GM13976 (cell line): Measurements from ENCODE around the gene PANX1.

Experiments used
- DNase-seq: peaks from one replicate; pipeline ENCODE4 v3.0.0; 2012; ENCODE audit warnings: low spot score
- in situ Hi-C: fragments of 300-500 bp; cut with MboI; formaldehyde crosslinking; loops from one replicate; pipeline ENCODE4 v1.12.0; 2022; ENCODE audit warnings: low sequenced_read_pairs, mixed read lengths, inconsistent platforms; ENCODE audit not compliant: unreplicated experiment
- TF ChIP-seq, protein P1 (sequence below): IDR thresholded peaks from 2 replicates; pipeline ENCODE4 v1.5.1; 2012; ENCODE audit warnings: borderline replicate concordance, mild to moderate bottlenecking; ENCODE audit not compliant: insufficient read depth; ENCODE audit errors: extremely low read depth, missing control alignments, control extremely low read depth

Gene PANX1

DNA sequence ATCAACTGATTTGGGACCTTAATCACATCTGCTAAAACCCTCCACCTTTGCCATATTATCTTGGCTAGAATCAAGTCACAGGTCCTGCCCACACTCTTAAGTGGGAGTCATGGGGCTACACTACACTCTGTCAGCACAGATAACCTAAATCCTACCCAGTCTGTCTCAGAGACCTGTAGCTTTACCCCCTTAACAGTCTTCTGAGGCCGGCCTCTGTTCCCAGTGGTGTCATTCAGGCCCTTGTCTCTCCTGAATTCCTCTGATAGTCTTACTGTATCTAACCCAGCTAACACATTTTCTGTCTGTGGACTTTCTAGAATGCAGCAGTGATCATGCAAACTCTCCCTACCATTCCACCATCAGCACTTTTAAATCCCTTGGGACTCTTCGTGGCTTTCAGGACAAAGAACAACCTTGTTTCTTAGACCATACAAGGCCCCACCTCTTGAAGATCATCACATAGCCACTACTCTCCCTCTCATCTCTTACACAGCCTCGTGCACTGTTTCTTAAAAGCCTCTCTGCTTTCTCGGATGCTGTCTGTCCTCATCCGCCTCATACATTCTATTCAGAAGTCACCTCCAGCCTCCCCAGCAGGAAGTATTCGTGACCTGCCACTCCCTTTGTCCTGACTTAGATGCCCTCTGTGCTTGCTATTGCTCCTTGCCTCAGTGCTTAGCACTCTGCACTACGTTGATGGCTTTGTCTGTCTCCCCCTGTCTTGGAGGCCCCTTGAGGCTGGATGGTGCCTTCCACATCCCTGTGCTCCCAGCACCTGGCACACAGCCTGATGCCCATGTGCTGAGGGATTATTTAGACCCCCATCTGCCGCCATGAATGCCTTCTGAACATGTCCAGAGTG lies 57.9 kb downstream of the PANX1 start:
- TF ChIP-seq, protein P1, sequence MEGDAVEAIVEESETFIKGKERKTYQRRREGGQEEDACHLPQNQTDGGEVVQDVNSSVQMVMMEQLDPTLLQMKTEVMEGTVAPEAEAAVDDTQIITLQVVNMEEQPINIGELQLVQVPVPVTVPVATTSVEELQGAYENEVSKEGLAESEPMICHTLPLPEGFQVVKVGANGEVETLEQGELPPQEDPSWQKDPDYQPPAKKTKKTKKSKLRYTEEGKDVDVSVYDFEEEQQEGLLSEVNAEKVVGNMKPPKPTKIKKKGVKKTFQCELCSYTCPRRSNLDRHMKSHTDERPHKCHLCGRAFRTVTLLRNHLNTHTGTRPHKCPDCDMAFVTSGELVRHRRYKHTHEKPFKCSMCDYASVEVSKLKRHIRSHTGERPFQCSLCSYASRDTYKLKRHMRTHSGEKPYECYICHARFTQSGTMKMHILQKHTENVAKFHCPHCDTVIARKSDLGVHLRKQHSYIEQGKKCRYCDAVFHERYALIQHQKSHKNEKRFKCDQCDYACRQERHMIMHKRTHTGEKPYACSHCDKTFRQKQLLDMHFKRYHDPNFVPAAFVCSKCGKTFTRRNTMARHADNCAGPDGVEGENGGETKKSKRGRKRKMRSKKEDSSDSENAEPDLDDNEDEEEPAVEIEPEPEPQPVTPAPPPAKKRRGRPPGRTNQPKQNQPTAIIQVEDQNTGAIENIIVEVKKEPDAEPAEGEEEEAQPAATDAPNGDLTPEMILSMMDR: no peak
- no peak for DNase-seq
- in situ Hi-C loops: no loop called here

GRCh38 chr11:94193288-94193687 lies 64.6 kb downstream of the PANX1 start:
- no peak for DNase-seq
- in situ Hi-C loops: no loop called here
- TF ChIP-seq, protein P1: no peak

- DNase-seq: no peak
- in situ Hi-C loops: no loop called here
- TF ChIP-seq, protein P1: no peak
Observed at GRCh38 chr11:94194712-94195111, 66.1 kb downstream of the PANX1 start.

DNA sequence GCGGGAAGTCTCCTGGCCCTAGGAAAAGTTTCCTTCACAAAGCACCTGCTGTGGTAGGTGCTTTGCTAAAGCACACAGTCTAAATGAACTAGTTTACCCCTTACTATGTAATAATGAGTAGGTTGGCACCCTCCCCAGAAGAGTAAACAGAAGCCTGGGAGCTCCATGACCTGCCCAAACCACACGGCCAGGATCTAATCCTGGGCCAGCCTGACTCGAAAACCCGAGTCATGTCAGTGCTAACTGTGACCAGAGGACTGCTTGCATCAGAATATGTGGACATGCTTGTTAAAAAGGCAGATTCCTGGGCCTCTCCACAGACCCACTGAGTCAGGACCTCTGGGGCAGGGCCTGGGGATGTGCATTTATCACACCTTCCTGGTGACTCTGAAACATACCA lies 67.7 kb downstream of the PANX1 start:
- in situ Hi-C loops: no loop called here
- TF ChIP-seq, protein P1: no peak
- DNase-seq: no peak

DNA sequence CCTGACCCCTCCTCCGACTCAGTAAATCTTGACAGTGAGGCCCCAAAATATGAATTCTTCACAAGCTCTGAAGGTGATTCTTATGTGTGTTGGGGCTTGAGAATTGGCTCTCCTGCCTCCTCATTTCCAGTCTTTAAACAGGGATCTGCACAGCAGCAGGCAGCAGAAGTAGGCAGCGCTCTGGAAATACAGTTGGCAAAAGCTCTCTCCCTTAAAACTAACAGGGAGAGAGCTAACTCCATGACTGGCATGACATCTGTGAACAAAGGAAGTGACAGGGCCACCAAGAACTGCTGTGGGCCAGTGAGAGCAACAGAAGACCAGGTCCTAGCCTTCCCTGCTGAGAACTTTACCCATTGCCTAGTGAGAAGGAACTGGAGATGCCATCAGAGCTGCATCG lies 70.1 kb downstream of the PANX1 start:
- TF ChIP-seq, protein P1: no peak
- in situ Hi-C loops: no loop called here
- no peak for DNase-seq

DNA sequence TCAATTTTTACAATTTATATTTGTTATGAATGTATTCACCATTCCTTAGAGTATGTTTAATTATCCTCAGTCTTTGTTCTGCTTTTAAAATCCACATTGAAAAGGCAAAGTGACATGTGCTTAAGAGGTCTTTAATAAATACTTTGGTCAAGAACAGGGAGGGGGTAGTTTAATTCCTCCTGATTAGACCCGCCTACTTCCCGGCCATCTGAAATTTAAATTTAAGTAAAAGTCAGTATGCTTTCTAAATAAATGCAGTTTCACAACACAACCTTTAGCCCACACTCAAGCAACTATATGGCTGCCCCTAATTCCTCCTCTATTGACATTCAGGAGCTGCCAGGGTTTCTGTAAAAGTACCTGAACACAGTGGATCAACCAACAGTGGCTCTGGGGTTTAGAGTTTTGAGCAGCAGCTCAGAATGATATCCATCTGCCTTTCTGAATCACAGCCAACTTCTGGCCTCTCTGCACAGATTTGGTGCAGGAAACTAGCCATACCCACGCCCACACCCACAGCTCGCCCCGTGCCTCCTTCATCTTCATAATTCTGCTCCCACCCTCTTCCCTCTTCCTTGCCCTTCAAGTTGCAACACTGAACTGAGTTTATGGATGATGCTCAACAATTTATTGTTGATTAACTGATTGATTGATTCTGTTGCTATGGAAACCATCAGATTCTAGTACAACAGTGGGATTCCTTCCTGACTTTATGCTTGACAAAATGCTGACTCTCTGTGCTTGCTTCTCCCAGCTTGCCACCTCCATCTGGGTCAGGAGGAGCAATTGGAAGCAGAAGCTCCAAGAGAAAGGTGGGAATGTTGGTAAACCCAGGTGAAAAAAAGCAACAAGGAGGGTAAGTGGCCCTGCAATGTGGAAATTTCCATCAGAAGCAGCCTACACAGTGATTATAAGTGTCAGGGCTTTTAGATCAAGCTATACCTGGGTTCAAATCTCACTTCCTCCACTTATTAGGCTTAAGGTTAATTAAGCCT lies 70.8 kb downstream of the PANX1 start:
- DNase-seq: no peak
- in situ Hi-C loops: no loop called here
- TF ChIP-seq, protein P1: no peak
